ENCODE results near the gene PCARE. TPM values are rescaled to one million over a fixed set of nuclear protein-coding genes. Genes with fewer than 3 reads are reported as not detected.

The PCARE gene
- total and polyA plus RNA-seq, 4 experiments from 2014 or later: not detected

DNA sequence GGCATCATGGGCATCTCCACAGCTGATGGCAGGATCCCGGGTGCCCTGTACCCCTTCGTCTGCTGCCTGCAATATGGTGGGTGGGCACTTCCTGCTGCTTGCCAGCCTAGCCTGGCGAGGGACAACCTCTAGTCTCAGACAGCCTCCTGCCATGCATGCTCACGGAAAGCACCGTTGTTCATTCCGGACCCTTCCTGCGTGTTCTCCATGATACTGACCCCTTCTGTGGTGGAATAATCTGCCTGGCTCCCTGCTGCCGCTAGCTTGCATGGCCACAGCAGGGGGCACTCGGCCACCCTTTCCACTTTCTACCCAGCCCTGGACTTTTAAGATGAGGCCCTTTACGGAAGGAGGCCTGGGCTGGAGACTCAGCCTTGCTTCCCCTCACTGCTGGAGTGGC, 12.0 kb downstream of the PCARE start:
- ChIA-PET CTCF (ENCODE audit: partially characterized antibody) (no interaction called here), POLR2A (ENCODE audit: partially characterized antibody) (no interaction called here)
- Mint-ChIP-seq H3K4me1 (peaks cover 0 to 4% (median 0%) of the 10 kb centered on the region in 4 donors), H3K27ac (no peak overlapping the region), H3K36me3 (no peaks in the 10 kb centered on the region), H3K27me3 (no peaks in the 10 kb centered on the region), H3K9me3 (peaks cover 0 to 2% (median 0%) of the 10 kb centered on the region in 8 donors), H3K4me3 (no peak overlapping the region)
- Histone ChIP-seq H3K9me3 (ENCODE audit: control insufficient read depth in 1 of 2, low read length in 2 of 2) (no peaks in the 10 kb centered on the region), H3K27me3 (ENCODE audit: insufficient read depth, low read length) (no peaks in the 10 kb centered on the region), H3K4me1 (ENCODE audit: insufficient read depth, low read length) (no peaks in the 10 kb centered on the region), H3K4me3 (ENCODE audit: low read length in 2 of 2) (no peak overlapping the region), H3K27ac (ENCODE audit: low read depth, low read length) (no peak overlapping the region), H3K36me3 (ENCODE audit: insufficient read depth, low read length) (no peaks in the 10 kb centered on the region)
- intact Hi-C loops (cut with micrococcal nuclease): no loop called here
- DNase-seq: no peak

DNA sequence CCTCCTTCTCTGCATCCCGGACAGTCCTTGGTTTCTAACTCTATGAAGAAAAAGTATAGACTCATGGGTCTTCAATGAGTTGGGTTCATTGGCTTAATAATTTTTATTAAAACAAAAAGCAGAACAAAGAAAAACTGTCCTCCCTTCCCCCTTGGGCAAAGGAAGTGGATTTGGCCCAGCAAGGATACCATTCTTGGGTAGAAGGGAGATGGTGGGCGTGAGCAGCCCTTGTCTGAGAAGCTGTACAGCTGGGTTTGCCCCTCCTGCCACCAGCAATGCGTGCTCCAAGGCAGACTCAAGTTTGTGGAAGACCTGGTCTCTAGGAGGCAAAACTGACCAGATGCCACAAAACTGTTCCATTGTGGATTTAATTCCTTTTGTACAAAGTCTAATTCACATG, 12.7 kb downstream of the PCARE start:
- H3K9me3 Mint-ChIP-seq: peaks cover 0 to 2% (median 0%) of the 10 kb centered on the region in 8 donors
- no peak overlapping the region for H3K4me3 Mint-ChIP-seq
- ChIA-PET CTCF (ENCODE audit: partially characterized antibody) (no interaction called here), POLR2A (ENCODE audit: partially characterized antibody) (no interaction called here)
- peaks cover 0 to 4% (median 0%) of the 10 kb centered on the region in 4 donors for H3K4me1 Mint-ChIP-seq
- no peak overlapping the region for H3K4me3 ChIP-seq (ENCODE audit: low read length in 2 of 2)
- intact Hi-C loops (cut with micrococcal nuclease): no loop called here
- H3K27me3 Mint-ChIP-seq: no peaks in the 10 kb centered on the region
- no peaks in the 10 kb centered on the region for H3K9me3 ChIP-seq (ENCODE audit: control insufficient read depth in 1 of 2, low read length in 2 of 2)
- no peaks in the 10 kb centered on the region for H3K4me1 ChIP-seq (ENCODE audit: insufficient read depth, low read length)
- DNase-seq: no peak
- H3K36me3 Mint-ChIP-seq: no peaks in the 10 kb centered on the region
- H3K27me3 ChIP-seq (ENCODE audit: insufficient read depth, low read length): no peaks in the 10 kb centered on the region
- no peaks in the 10 kb centered on the region for H3K36me3 ChIP-seq (ENCODE audit: insufficient read depth, low read length)
- H3K27ac ChIP-seq (ENCODE audit: low read depth, low read length): no peak overlapping the region
- no peak overlapping the region for H3K27ac Mint-ChIP-seq

DNA sequence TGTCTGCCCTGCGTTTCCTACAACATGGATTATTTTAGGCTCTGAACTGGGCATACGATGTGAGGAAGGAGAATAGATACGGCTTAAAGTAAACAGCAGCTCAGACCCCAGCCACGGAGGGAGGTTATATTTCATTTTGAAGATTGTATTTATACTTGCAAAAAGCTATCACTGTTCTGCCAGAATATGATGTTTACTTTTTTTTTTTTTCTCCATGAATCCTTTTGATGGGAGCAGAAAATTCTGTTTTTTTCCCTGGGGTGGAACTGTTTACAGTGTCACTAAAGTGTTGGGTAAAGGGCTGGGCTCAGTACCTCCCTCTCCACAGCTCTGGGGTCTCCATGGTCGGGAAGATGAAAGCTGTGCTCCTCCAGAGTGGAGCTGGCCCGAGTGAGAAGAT, 13.1 kb downstream of the PCARE start:
- no peak for DNase-seq
- no peak overlapping the region for H3K4me3 ChIP-seq (ENCODE audit: low read length in 2 of 2)
- Mint-ChIP-seq H3K4me3 (no peak overlapping the region), H3K27ac (no peak overlapping the region), H3K4me1 (peaks cover 0 to 4% (median 0%) of the 10 kb centered on the region in 4 donors), H3K27me3 (no peaks in the 10 kb centered on the region), H3K36me3 (no peaks in the 10 kb centered on the region), H3K9me3 (peaks cover 0 to 2% (median 0%) of the 10 kb centered on the region in 8 donors)
- intact Hi-C loops (cut with micrococcal nuclease): no loop called here
- no peaks in the 10 kb centered on the region for H3K4me1 ChIP-seq (ENCODE audit: insufficient read depth, low read length)
- H3K27me3 ChIP-seq (ENCODE audit: insufficient read depth, low read length): no peaks in the 10 kb centered on the region
- POLR2A ChIA-PET (ENCODE audit: partially characterized antibody): no interaction called here
- CTCF ChIA-PET (ENCODE audit: partially characterized antibody): no interaction called here
- no peak overlapping the region for H3K27ac ChIP-seq (ENCODE audit: low read depth, low read length)
- H3K9me3 ChIP-seq (ENCODE audit: control insufficient read depth in 1 of 2, low read length in 2 of 2): no peaks in the 10 kb centered on the region
- no peaks in the 10 kb centered on the region for H3K36me3 ChIP-seq (ENCODE audit: insufficient read depth, low read length)

DNA sequence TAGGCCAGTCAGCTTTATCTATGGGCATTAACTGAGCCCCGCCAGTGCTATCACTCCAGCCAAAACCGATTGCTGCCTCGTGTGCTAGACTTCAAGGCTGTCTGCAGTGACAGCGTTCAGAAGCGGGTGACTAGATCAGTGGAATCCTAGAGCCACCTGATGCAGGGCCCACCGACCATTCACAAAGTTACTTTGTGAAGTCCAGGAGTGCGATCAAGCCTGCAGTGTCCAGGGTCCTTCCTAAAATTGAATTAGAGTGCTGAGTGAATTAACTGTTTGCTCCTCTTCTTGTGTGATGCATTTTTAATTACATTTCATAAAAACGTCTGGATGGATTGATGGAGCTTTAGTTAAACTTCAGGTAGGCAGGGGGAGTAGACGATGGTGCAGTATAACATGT, 13.9 kb downstream of the PCARE start:
- peak overlapping the region in 1 of 7 donors; percentile 7 for H3K27ac Mint-ChIP-seq
- Histone ChIP-seq H3K9me3 (ENCODE audit: control insufficient read depth in 1 of 2, low read length in 2 of 2) (no peaks in the 10 kb centered on the region), H3K27ac (ENCODE audit: low read depth, low read length) (no peak overlapping the region), H3K4me3 (ENCODE audit: low read length in 2 of 2) (no peak overlapping the region), H3K27me3 (ENCODE audit: insufficient read depth, low read length) (no peaks in the 10 kb centered on the region), H3K36me3 (ENCODE audit: insufficient read depth, low read length) (no peaks in the 10 kb centered on the region), H3K4me1 (ENCODE audit: insufficient read depth, low read length) (no peaks in the 10 kb centered on the region)
- no peaks in the 10 kb centered on the region for H3K36me3 Mint-ChIP-seq
- POLR2A ChIA-PET (ENCODE audit: partially characterized antibody): interaction anchor here (0.5 kb wide), 1 partner anchor 140 kb away, joined by 3 read pairs; no protein-coding TSS in a partner anchor
- no peak overlapping the region for H3K4me3 Mint-ChIP-seq
- H3K9me3 Mint-ChIP-seq: peaks cover 0 to 2% (median 0%) of the 10 kb centered on the region in 8 donors
- CTCF ChIA-PET (ENCODE audit: partially characterized antibody): no interaction called here
- intact Hi-C loops (cut with micrococcal nuclease): no loop called here
- no peaks in the 10 kb centered on the region for H3K27me3 Mint-ChIP-seq
- H3K4me1 Mint-ChIP-seq: peaks cover 0 to 4% (median 0%) of the 10 kb centered on the region in 4 donors
- DNase-seq: no peak

DNA sequence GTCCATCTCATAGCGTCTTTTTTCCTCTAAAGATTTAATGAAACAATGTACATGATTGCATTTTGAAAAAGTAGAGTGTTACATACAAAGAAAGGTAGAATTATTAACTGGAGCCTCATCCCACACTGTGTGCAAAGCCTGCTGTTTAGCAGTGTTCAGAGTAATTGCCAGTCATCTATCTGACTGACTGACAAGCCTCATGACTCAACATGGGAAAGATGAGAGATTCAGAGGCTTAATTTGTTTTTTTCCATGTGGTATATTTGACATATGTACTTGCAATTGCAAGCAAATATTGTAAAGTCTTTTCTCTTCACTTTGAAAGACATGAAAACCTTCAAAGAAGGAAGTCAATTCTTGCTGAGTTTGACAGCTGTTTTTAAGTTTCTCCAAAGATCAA, 14.7 kb downstream of the PCARE start:
- no peaks in the 10 kb centered on the region for H3K36me3 ChIP-seq (ENCODE audit: insufficient read depth, low read length)
- H3K4me3 ChIP-seq (ENCODE audit: low read length in 2 of 2): no peak overlapping the region
- Mint-ChIP-seq H3K27me3 (no peaks in the 10 kb centered on the region), H3K4me3 (no peak overlapping the region), H3K9me3 (peaks cover 0 to 2% (median 0%) of the 10 kb centered on the region in 8 donors), H3K36me3 (no peaks in the 10 kb centered on the region), H3K27ac (peak overlapping the region in 4 of 7 donors; percentile 7 to 24 (median 13)), H3K4me1 (peaks cover 0 to 4% (median 0%) of the 10 kb centered on the region in 4 donors)
- no peaks in the 10 kb centered on the region for H3K4me1 ChIP-seq (ENCODE audit: insufficient read depth, low read length)
- H3K9me3 ChIP-seq (ENCODE audit: control insufficient read depth in 1 of 2, low read length in 2 of 2): no peaks in the 10 kb centered on the region
- H3K27me3 ChIP-seq (ENCODE audit: insufficient read depth, low read length): no peaks in the 10 kb centered on the region
- DNase-seq: no peak
- CTCF ChIA-PET (ENCODE audit: partially characterized antibody): no interaction called here
- POLR2A ChIA-PET (ENCODE audit: partially characterized antibody): interaction anchor here (0.5 kb wide), 1 partner anchor 141 kb away, joined by 3 read pairs; no protein-coding TSS in a partner anchor
- intact Hi-C loops (cut with micrococcal nuclease): no loop called here
- no peak overlapping the region for H3K27ac ChIP-seq (ENCODE audit: low read depth, low read length)

DNA sequence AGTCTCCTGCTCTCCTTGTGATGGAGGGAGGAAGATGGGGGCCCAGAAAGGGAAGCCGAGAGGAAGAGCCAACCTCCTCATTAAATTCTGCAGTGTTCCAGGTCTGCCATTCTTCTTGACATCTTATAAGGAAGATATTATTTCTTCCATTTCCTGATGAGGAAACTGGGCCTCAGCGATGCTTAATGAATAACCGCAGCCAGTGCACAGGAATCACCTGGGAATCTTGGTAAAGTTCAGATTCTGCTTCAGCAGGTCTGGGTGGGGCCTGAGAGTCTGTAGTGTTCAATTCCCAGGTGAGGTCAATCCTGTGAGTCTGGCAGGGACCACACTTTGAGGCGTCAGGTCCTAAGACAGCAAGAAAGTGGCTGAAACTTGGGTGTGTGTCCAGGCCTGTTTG, 17.3 kb downstream of the PCARE start:
- H3K27me3 Mint-ChIP-seq: no peaks in the 10 kb centered on the region
- no peak for DNase-seq
- POLR2A ChIA-PET (ENCODE audit: partially characterized antibody): no interaction called here
- intact Hi-C loops (cut with micrococcal nuclease): no loop called here
- no peaks in the 10 kb centered on the region for H3K36me3 Mint-ChIP-seq
- Histone ChIP-seq H3K36me3 (ENCODE audit: insufficient read depth, low read length) (no peaks in the 10 kb centered on the region), H3K9me3 (ENCODE audit: control insufficient read depth in 1 of 2, low read length in 2 of 2) (no peaks in the 10 kb centered on the region), H3K27me3 (ENCODE audit: insufficient read depth, low read length) (no peaks in the 10 kb centered on the region), H3K4me3 (ENCODE audit: low read length in 2 of 2) (no peak overlapping the region), H3K27ac (ENCODE audit: low read depth, low read length) (no peak overlapping the region), H3K4me1 (ENCODE audit: insufficient read depth, low read length) (no peaks in the 10 kb centered on the region)
- no peaks in the 10 kb centered on the region for H3K9me3 Mint-ChIP-seq
- H3K27ac Mint-ChIP-seq: no peak overlapping the region
- CTCF ChIA-PET (ENCODE audit: partially characterized antibody): no interaction called here
- H3K4me3 Mint-ChIP-seq: no peak overlapping the region
- peaks cover 0 to 4% (median 0%) of the 10 kb centered on the region in 4 donors for H3K4me1 Mint-ChIP-seq

DNA sequence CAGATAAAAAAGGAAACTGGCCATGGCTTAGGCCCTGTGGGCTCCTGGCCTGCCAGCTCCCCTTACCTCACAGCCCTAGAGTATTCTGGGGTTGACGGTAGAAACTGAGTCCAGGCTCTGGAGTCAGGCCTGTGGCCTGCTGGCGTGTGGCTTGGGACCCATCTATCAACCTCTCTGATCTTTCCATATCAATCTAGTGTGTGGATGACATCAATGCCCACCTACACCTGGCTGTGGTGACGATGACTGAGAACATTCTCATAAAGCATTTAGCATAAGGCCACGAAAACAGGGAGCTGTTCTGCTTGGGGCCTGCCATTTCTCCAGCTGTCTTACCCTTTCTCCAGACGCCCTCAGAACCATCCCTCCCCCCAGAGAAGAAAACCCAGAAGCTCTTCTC, 17.9 kb downstream of the PCARE start:
- intact Hi-C loops (cut with micrococcal nuclease): no loop called here
- H3K9me3 Mint-ChIP-seq: no peaks in the 10 kb centered on the region
- H3K4me1 Mint-ChIP-seq: peaks cover 0 to 4% (median 0%) of the 10 kb centered on the region in 4 donors
- no peak overlapping the region for H3K27ac Mint-ChIP-seq
- no peaks in the 10 kb centered on the region for H3K36me3 Mint-ChIP-seq
- ChIA-PET CTCF (ENCODE audit: partially characterized antibody) (no interaction called here), POLR2A (ENCODE audit: partially characterized antibody) (no interaction called here)
- no peaks in the 10 kb centered on the region for H3K36me3 ChIP-seq (ENCODE audit: insufficient read depth, low read length)
- H3K4me1 ChIP-seq (ENCODE audit: insufficient read depth, low read length): no peaks in the 10 kb centered on the region
- DNase-seq: no peak
- H3K4me3 ChIP-seq (ENCODE audit: low read length in 2 of 2): no peak overlapping the region
- no peaks in the 10 kb centered on the region for H3K27me3 Mint-ChIP-seq
- no peaks in the 10 kb centered on the region for H3K27me3 ChIP-seq (ENCODE audit: insufficient read depth, low read length)
- no peak overlapping the region for H3K27ac ChIP-seq (ENCODE audit: low read depth, low read length)
- H3K9me3 ChIP-seq (ENCODE audit: control insufficient read depth in 1 of 2, low read length in 2 of 2): no peaks in the 10 kb centered on the region
- no peak overlapping the region for H3K4me3 Mint-ChIP-seq

DNA sequence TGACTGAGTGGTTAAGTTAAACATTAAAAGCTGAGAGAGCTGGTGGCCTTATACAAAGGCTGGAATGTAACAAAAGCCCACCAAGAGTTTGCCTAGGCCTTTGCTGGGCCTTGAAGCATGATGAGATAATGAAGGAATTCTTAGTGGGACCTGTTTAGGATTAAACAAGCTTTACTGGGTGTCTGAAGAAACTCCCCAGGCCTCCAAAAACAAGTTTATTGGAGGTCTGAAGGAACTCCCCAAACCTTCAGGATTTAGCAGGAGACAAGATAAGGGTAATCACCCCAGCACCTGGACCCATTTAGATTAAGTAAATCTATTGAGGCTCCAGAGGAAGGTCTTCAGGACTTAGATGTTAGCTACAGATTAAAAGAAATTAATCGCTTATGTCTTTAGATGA, 18.7 kb downstream of the PCARE start:
- H3K9me3 ChIP-seq (ENCODE audit: control insufficient read depth in 1 of 2, low read length in 2 of 2): no peaks in the 10 kb centered on the region
- Mint-ChIP-seq H3K27me3 (no peaks in the 10 kb centered on the region), H3K36me3 (no peaks in the 10 kb centered on the region), H3K4me3 (no peak overlapping the region), H3K4me1 (peaks cover 0 to 4% (median 0%) of the 10 kb centered on the region in 4 donors), H3K27ac (no peak overlapping the region), H3K9me3 (no peaks in the 10 kb centered on the region)
- intact Hi-C loops (cut with micrococcal nuclease): no loop called here
- H3K27ac ChIP-seq (ENCODE audit: low read depth, low read length): no peak overlapping the region
- H3K4me1 ChIP-seq (ENCODE audit: insufficient read depth, low read length): no peaks in the 10 kb centered on the region
- H3K27me3 ChIP-seq (ENCODE audit: insufficient read depth, low read length): no peaks in the 10 kb centered on the region
- ChIA-PET CTCF (ENCODE audit: partially characterized antibody) (no interaction called here), POLR2A (ENCODE audit: partially characterized antibody) (no interaction called here)
- no peak overlapping the region for H3K4me3 ChIP-seq (ENCODE audit: low read length in 2 of 2)
- DNase-seq: no peak
- H3K36me3 ChIP-seq (ENCODE audit: insufficient read depth, low read length): no peaks in the 10 kb centered on the region
